NCI-H2081 treated with DMSO at 0.1 percent for 48 hours (cell line): ENCODE data around the gene EPB41L2.

Experiments
- DNase-seq: peaks from one replicate; lab custom pipeline; 2025; lab: John Stamatoyannopoulos, UW

EPB41L2 gene

GRCh38 chr6:130794738-130795137, 268.3 kb downstream of the EPB41L2 start:
- DNase-seq: no peak

- DNase-seq: no peak
Observed at GRCh38 chr6:130794010-130794697, 268.9 kb downstream of the EPB41L2 start.
